DOHH2 (cell line): ENCODE measurements around the gene AIFM1.

Experiments
- CTCF ChIP-seq: fragments of 200-600 bp; sonication (generic); IDR thresholded peaks from one replicate; pipeline ENCODE4 v1.5.1; 2014; ENCODE audit warnings: antibody characterized with exemption, mild to moderate bottlenecking, low read depth, low read length; ENCODE audit not compliant: poor library complexity, severe bottlenecking
- EZH2phosphoT487 ChIP-seq: fragments of 200-600 bp; sonication (generic); IDR thresholded peaks from 2 replicates; pipeline ENCODE4 v1.6.1; 2017; ENCODE audit warnings: borderline replicate concordance, mild to moderate bottlenecking, antibody characterized with exemption, low read length, moderate library complexity, mixed read lengths

GRCh38 chrX:130204647-130205046 is 39.0 kb upstream of the AIFM1 start:
- TF ChIP-seq CTCF = no peak
- TF ChIP-seq EZH2phosphoT487 = no peak
